BE2C (cell line): ENCODE data around the gene RPL13. TPM values are rescaled to one million over a fixed set of nuclear protein-coding genes. Genes with fewer than 3 reads are reported as not detected.

Experiments used
- DNase-seq: peaks from one replicate; pipeline ENCODE4 v3.0.0-alpha.2; 2020
- H3K27me3 ChIP-seq: fragments of 250-450 bp; sonication (Bioruptor Pico); 2 replicates; pipeline ENCODE4 v1.5.1; 2020; ENCODE audit warnings: mild to moderate bottlenecking
- H3K36me3 ChIP-seq: fragments of 250-450 bp; sonication (Bioruptor Pico); 2 replicates; pipeline ENCODE4 v1.5.1; 2020; ENCODE audit warnings: mild to moderate bottlenecking
- H3K4me1 ChIP-seq: fragments of 250-450 bp; sonication (Bioruptor Pico); 2 replicates; pipeline ENCODE4 v1.5.1; 2020
- H3K4me3 ChIP-seq: 2 replicates; pipeline ENCODE4 v1.5.1; 2011; ENCODE audit warnings: low read depth, low read length
- H3K9me3 ChIP-seq: fragments of 250-450 bp; sonication (Bioruptor Pico); 2 replicates; pipeline ENCODE4 v1.5.1; 2020
- CTCF ChIP-seq: IDR thresholded peaks from 2 replicates; pipeline ENCODE4 v1.5.1; 2012; ENCODE audit warnings: mild to moderate bottlenecking, low read depth, low read length
- polyA plus RNA-seq: library from polyadenylated mRNA; unstranded; fragments of >200 nt; gene quantifications from one replicate; pipeline ENCODE4 v1.2.1, GENCODE V29; 2012; ENCODE audit warnings: low read depth, missing spikeins; ENCODE audit not compliant: insufficient read length, insufficient read depth

RPL13 gene
- 3,732 TPM for polyA plus RNA-seq

- no peak for TF ChIP-seq CTCF
- Histone ChIP-seq H3K9me3 (no peaks in the 10 kb centered on the region), H3K36me3 (peaks cover 55% of the 10 kb centered on the region), H3K4me3 (peak within 1 kb of the TSS; percentile 99), H3K4me1 (peaks cover 9% of the 10 kb centered on the region), H3K27me3 (no peaks in the 10 kb centered on the region)
- peak; percentile 96 for DNase-seq
Observed at GRCh38 chr16:89560378-89561141, at the start of gene RPL13. Gene RPL13, plus strand, starts transcription at chr16:89560682. Its CDS starts 278 bp downstream, at chr16:89560960.

DNA sequence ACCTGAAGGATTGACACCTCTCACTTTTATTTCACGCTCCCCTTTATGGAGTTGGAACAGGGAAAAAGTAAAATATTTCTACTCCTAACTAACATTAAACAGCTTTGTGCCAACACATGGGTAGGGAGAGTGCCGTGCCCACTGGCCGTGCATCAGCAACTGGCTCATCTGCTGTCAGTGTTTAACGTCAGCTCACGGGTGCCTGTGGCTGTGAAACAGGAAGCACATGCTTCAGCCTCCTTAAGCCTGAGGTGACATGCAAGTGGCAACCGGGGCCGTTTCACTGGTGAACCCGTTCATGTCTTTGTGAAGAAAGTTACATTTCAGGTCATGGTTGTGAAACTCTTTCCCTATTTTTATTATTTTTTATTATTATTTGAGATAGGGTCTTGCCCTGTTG, 49.1 kb upstream of the RPL13 start:
- H3K27me3 ChIP-seq: no peaks in the 10 kb centered on the region
- H3K9me3 ChIP-seq: no peaks in the 10 kb centered on the region
- no peaks in the 10 kb centered on the region for H3K4me1 ChIP-seq
- peaks cover 48% of the 10 kb centered on the region for H3K36me3 ChIP-seq
- no peak overlapping the region for H3K4me3 ChIP-seq
- no peak for DNase-seq
- TF ChIP-seq CTCF: no peak

GRCh38 chr16:89512453-89512852, 48.0 kb upstream of the RPL13 start:
- peaks cover 48% of the 10 kb centered on the region for H3K36me3 ChIP-seq

GRCh38 chr16:89517128-89517527, 43.4 kb upstream of the RPL13 start:
- no peak for DNase-seq
- Histone ChIP-seq H3K4me1 (no peaks in the 10 kb centered on the region), H3K27me3 (no peaks in the 10 kb centered on the region), H3K36me3 (peaks cover 55% of the 10 kb centered on the region), H3K4me3 (no peak overlapping the region), H3K9me3 (no peaks in the 10 kb centered on the region)
- no peak for TF ChIP-seq CTCF

More at GRCh38 chr16:89512453-89512852, 48.0 kb upstream of the RPL13 start:
- H3K4me1 ChIP-seq: no peaks in the 10 kb centered on the region
- no peak overlapping the region for H3K4me3 ChIP-seq
- no peaks in the 10 kb centered on the region for H3K9me3 ChIP-seq
- H3K27me3 ChIP-seq: no peaks in the 10 kb centered on the region
- no peak for DNase-seq
- no peak for TF ChIP-seq CTCF

DNA sequence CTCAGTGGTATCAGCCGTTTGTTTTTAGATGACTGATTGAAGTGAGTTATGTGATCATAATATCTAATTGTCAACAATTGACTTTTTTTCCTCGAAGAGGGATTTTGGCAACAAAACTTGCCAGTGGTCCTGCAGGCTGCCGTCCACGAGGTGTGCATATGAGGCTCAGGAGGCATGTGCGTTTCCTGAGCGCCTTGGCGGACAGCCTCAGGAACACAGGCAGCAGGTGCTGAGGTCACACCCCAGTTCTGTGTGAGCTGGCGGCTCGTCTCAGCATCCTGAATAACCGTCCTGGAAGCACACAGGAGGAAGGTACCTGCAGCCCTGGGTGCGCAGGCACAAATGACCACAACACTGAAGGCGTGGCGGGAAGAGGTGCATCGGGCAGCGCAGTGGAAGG, 40.6 kb upstream of the RPL13 start:
- no peaks in the 10 kb centered on the region for H3K9me3 ChIP-seq
- no peaks in the 10 kb centered on the region for H3K27me3 ChIP-seq
- DNase-seq: no peak
- H3K36me3 ChIP-seq: peaks cover 55% of the 10 kb centered on the region
- no peak overlapping the region for H3K4me3 ChIP-seq
- no peak for TF ChIP-seq CTCF
- no peaks in the 10 kb centered on the region for H3K4me1 ChIP-seq

- Histone ChIP-seq H3K36me3 (peaks cover 63% of the 10 kb centered on the region), H3K27me3 (no peaks in the 10 kb centered on the region), H3K4me1 (no peaks in the 10 kb centered on the region), H3K9me3 (no peaks in the 10 kb centered on the region), H3K4me3 (no peak overlapping the region)
- TF ChIP-seq CTCF: no peak
- DNase-seq: no peak
Observed at GRCh38 chr16:89522287-89522686, 38.2 kb upstream of the RPL13 start.
